ENCODE measurements around the gene FNDC3B. TPM values are rescaled to one million over a fixed set of nuclear protein-coding genes. Genes with fewer than 3 reads are reported as not detected.

FNDC3B gene
- total RNA-seq, 2 donors from 2014 or later = 27.0 to 41.6 TPM

- Mint-ChIP-seq H3K4me3 (no peak overlapping the region), H3K27me3 (peaks cover 10% of the 10 kb centered on the region), H3K36me3 (ENCODE audit: low read depth) (no peaks in the 10 kb centered on the region), H3K4me1 (no peaks in the 10 kb centered on the region), H3K27ac (no peak overlapping the region)
- no peak for DNase-seq
- no peak for ATAC-seq
- no peaks in the 10 kb centered on the region for H3K9me3 ChIP-seq (ENCODE audit: control insufficient read depth, low read length, poor library complexity, severe bottlenecking)
These were observed 25.2 kb upstream of the FNDC3B start for GRCh38 chr3:172014145-172014544.

GRCh38 chr3:172018364-172018763, 21.0 kb upstream of the FNDC3B start:
- Mint-ChIP-seq H3K27ac (no peak overlapping the region), H3K36me3 (ENCODE audit: low read depth) (no peaks in the 10 kb centered on the region)

DNA sequence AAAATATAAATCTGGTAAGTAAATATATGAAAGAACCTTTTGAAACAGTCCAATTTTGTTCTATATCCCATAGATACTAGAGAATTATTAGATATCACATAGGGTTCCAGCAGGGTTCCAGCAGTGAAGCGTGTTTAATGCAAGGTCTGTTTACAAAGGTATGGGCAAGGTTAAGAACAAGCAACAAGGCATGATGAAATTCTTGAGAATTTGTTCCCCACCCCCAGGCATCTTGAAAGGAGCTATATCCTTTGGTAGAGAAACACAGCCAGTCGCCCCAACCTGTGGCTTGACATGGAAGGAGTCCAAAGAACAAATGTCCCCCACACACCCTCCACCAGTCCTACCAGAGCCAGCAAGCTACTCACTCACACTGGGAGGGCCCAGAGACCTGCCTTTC, 18.6 kb upstream of the FNDC3B start:
- Mint-ChIP-seq H3K27me3 (no peaks in the 10 kb centered on the region), H3K4me1 (no peaks in the 10 kb centered on the region), H3K27ac (no peak overlapping the region)

More at GRCh38 chr3:172018364-172018763, 21.0 kb upstream of the FNDC3B start:
- DNase-seq (no peak), ATAC-seq (no peak)
- Mint-ChIP-seq H3K27me3 (peaks cover 10% of the 10 kb centered on the region), H3K4me1 (no peaks in the 10 kb centered on the region), H3K4me3 (no peak overlapping the region)
- no peaks in the 10 kb centered on the region for H3K9me3 ChIP-seq (ENCODE audit: control insufficient read depth, low read length, poor library complexity, severe bottlenecking)

GRCh38 chr3:172021164-172021563, 18.2 kb upstream of the FNDC3B start:
- Mint-ChIP-seq H3K4me1 (no peaks in the 10 kb centered on the region), H3K4me3 (no peak overlapping the region), H3K36me3 (ENCODE audit: low read depth) (no peaks in the 10 kb centered on the region), H3K27ac (no peak overlapping the region), H3K27me3 (no peaks in the 10 kb centered on the region)
- H3K9me3 ChIP-seq (ENCODE audit: control insufficient read depth, low read length, poor library complexity, severe bottlenecking) = no peaks in the 10 kb centered on the region
- ATAC-seq (no peak), DNase-seq (no peak)

More for the DNA sequence above, 18.6 kb upstream of the FNDC3B start:
- no peak for ATAC-seq
- H3K9me3 ChIP-seq (ENCODE audit: control insufficient read depth, low read length, poor library complexity, severe bottlenecking) = no peaks in the 10 kb centered on the region
- H3K4me3 Mint-ChIP-seq = no peak overlapping the region
- H3K36me3 Mint-ChIP-seq (ENCODE audit: low read depth) = no peaks in the 10 kb centered on the region
- no peak for DNase-seq

DNA sequence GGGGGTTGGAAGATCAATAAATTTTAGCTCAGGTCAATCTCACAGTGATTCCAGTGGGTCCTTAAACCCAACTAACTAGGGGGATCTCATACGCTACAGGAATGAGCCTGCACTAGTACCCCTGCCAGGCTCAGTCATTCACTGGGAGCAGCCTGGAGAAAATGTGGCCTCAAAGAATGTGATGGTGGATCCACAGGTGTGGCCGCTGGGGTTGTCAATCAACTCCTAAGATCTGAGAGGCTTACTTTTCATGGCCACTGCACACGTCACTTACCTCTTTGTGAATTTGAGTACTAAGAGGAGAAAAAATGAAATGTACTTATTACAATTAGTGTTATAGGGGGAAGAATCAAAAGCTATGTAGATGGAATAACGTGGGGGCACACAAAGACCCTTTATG, 17.5 kb upstream of the FNDC3B start:
- H3K9me3 ChIP-seq (ENCODE audit: control insufficient read depth, low read length, poor library complexity, severe bottlenecking) = no peaks in the 10 kb centered on the region
- Mint-ChIP-seq H3K4me1 (no peaks in the 10 kb centered on the region), H3K27me3 (no peaks in the 10 kb centered on the region), H3K36me3 (ENCODE audit: low read depth) (no peaks in the 10 kb centered on the region), H3K27ac (no peak overlapping the region), H3K4me3 (no peak overlapping the region)
- DNase-seq (no peak), ATAC-seq (no peak)

DNA sequence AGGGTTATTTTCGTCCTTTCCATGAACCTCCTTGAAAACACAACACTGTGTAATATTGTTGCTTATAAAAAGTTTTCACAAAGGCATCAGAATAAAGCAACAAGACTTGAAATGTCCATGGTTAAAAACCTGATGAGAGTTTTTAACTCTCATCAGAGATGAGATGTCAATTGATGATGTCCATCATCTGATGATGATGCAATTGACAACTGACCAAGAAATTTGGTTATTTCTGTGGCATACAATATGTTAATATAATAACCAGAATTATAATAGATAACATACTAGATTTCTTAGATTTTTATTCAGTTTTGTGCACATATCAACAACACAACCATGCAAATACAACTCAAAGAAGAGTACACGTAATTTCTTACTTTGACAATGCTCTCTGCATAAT, 15.5 kb upstream of the FNDC3B start:
- H3K4me1 Mint-ChIP-seq = no peaks in the 10 kb centered on the region
- H3K27ac Mint-ChIP-seq = no peak overlapping the region
- DNase-seq (no peak), ATAC-seq (no peak)
- peaks cover 9% of the 10 kb centered on the region for H3K27me3 Mint-ChIP-seq
- H3K4me3 Mint-ChIP-seq = no peak overlapping the region
- H3K36me3 Mint-ChIP-seq (ENCODE audit: low read depth) = no peaks in the 10 kb centered on the region
- no peaks in the 10 kb centered on the region for H3K9me3 ChIP-seq (ENCODE audit: control insufficient read depth, low read length, poor library complexity, severe bottlenecking)

GRCh38 chr3:172024679-172025078, 14.7 kb upstream of the FNDC3B start:
- no peaks in the 10 kb centered on the region for H3K9me3 ChIP-seq (ENCODE audit: control insufficient read depth, low read length, poor library complexity, severe bottlenecking)
- Mint-ChIP-seq H3K27me3 (peaks cover 9% of the 10 kb centered on the region), H3K4me3 (no peak overlapping the region), H3K4me1 (no peaks in the 10 kb centered on the region), H3K36me3 (ENCODE audit: low read depth) (no peaks in the 10 kb centered on the region), H3K27ac (no peak overlapping the region)
- ATAC-seq = no peak
- no peak for DNase-seq

GRCh38 chr3:172029425-172030098, 9.8 kb upstream of the FNDC3B start:
- Mint-ChIP-seq H3K27me3 (peaks cover 9% of the 10 kb centered on the region), H3K36me3 (ENCODE audit: low read depth) (no peaks in the 10 kb centered on the region), H3K4me1 (no peaks in the 10 kb centered on the region), H3K4me3 (no peak overlapping the region), H3K27ac (no peak overlapping the region)
- H3K9me3 ChIP-seq (ENCODE audit: control insufficient read depth, low read length, poor library complexity, severe bottlenecking) = no peaks in the 10 kb centered on the region
- no peak for ATAC-seq
- no peak for DNase-seq

DNA sequence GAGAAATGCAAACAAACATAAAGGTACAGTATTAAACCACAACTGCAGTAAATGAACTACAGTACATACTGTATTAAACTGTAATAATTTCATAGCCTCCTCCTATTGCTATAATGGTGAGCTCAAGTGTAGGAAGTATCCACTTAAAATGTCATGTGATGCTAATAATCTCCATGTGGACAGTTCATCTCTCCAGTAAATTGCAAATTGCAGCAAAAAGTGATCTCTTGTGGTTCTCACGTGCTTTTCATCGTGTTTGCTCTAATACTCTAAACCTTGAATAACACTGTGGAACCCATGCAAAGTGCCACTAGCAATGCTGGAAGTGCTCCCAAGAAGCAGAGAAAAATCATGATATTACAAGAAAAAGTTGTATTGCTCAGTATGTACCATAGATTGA, 9.2 kb upstream of the FNDC3B start:
- DNase-seq (no peak), ATAC-seq (no peak)
- Mint-ChIP-seq H3K4me3 (no peak overlapping the region), H3K4me1 (peaks cover 5% of the 10 kb centered on the region), H3K36me3 (ENCODE audit: low read depth) (no peaks in the 10 kb centered on the region), H3K27ac (no peak overlapping the region), H3K27me3 (peaks cover 9% of the 10 kb centered on the region)
- H3K9me3 ChIP-seq (ENCODE audit: control insufficient read depth, low read length, poor library complexity, severe bottlenecking) = no peaks in the 10 kb centered on the region

DNA sequence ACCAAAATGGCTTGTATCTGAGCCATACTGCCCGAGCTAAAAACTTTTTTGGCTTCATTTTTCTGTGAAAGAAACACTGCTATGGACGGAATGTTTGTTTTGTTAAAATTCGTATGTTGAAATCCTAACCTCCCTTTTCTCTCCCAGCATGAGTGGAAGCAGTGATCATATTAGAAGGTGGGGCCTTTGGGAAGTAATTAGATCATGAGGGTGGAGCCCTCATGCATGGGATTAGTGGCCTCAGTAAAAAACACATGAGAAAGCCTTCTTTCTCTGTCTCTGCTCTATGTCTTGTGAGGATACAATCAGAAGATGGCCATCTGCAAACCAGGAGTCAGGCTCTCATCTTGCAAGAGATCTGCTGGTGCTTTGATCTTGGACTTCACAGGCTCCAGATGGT, 7.4 kb upstream of the FNDC3B start:
- DNase-seq = no peak
- Mint-ChIP-seq H3K27me3 (peaks cover 9% of the 10 kb centered on the region), H3K36me3 (ENCODE audit: low read depth) (no peaks in the 10 kb centered on the region), H3K4me1 (peaks cover 6% of the 10 kb centered on the region), H3K4me3 (no peak overlapping the region), H3K27ac (no peak overlapping the region)
- no peak for ATAC-seq
- H3K9me3 ChIP-seq (ENCODE audit: control insufficient read depth, low read length, poor library complexity, severe bottlenecking) = no peaks in the 10 kb centered on the region

DNA sequence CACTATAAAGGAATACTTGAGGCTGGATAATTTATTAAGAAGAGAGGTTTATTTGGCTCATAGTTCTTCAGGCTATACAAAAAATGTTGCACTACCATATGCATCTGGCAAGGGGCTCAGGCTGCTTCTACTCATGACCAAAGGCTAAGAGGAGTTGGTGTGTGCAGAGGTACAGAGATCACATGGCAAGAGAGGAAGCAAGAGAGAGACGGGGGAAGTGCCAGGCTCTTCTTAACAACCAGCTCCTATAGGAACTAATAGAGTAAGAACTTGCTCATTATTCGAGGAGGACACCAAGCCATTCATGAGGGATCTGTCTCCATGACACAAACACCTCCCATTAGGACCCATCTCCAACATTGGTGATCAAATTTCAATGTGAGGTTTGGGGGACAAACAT, 6.0 kb upstream of the FNDC3B start:
- Mint-ChIP-seq H3K27ac (no peak overlapping the region), H3K36me3 (ENCODE audit: low read depth) (no peaks in the 10 kb centered on the region), H3K4me1 (peaks cover 8% of the 10 kb centered on the region), H3K4me3 (no peak overlapping the region), H3K27me3 (no peaks in the 10 kb centered on the region)
- no peaks in the 10 kb centered on the region for H3K9me3 ChIP-seq (ENCODE audit: control insufficient read depth, low read length, poor library complexity, severe bottlenecking)
- no peak for DNase-seq
- no peak for ATAC-seq

DNA sequence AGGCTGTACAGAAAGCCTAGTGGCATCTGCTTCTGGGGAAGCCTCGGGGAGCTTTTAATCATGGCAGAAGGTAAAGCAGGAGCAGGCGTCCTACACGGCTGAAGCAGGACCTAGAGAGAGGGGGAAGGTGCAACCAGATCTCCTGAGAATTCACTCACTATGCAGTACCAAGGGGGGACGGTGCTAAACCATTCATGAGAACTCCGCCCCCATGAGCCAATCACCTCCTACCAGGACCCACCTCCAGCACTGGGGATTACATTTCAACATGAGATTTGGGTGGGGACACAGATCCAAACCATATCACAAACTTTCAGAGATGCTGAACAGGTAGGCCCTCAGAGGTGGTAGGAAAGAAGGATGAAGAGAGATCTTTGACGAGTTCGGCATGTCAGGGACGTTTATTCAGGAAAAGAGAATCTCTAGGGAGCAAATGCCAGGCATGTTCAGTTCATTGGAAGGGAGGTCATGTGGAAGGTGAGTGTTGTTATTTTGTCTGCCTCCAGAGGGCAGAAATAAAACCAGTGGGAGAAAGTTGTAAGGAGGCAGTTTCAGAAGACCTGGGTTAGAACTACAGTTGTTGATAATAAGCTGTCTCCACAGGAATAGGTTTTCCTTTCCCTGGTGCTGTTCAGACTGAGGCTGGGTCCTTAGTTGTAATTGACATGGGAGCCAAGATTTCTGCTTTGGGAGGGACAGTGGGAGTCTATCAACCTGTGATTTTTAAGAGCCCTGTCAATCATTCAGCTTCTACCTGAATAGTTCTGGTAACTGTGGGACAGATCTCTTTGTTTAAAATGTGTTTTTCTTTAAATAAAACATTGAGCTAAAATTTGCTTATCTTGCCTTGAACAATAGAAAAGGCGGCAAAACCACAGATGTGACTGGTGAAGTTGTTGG, 4.3 kb upstream of the FNDC3B start:
- peaks cover 14% of the 10 kb centered on the region for H3K4me1 Mint-ChIP-seq
- H3K27me3 Mint-ChIP-seq = no peaks in the 10 kb centered on the region
- ATAC-seq (no peak), DNase-seq (peak in 1 of 3 donors; percentile 14)
- no peaks in the 10 kb centered on the region for H3K9me3 ChIP-seq (ENCODE audit: control insufficient read depth, low read length, poor library complexity, severe bottlenecking)
- H3K27ac Mint-ChIP-seq = no peak overlapping the region
- no peak overlapping the region for H3K4me3 Mint-ChIP-seq
- H3K36me3 Mint-ChIP-seq (ENCODE audit: low read depth) = peaks cover 2% of the 10 kb centered on the region

DNA sequence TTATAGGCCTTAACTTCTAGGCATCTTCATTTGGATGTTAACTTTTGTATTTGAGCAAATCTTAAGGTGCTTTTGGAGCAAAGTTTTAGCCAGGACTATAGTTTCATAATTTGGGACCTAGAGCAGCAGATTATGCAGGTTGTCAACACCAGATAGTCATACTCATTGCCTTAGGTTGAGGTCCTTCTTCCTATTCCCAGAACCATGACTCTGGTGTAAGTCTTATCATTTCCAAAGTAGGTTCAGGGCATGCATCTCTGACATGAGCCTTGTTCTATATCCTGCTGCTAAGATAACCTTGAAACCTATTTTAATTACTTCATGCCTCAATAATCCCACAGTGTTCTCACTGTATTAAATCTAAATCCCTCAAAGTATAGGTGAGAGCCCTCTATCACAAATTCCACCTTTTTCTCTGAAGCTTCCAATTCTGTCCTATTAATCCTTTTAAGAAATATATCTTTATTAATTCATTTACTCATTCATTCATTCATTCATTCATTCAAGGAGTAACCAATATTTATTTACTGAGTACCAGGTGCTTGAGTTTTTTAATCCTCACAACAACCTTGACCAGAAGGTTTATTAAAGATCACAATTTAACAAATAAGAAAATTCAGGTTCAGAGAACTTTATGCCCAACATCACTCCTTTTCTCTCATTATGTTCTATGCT, 2.7 kb upstream of the FNDC3B start:
- Mint-ChIP-seq H3K4me1 (peaks cover 20% of the 10 kb centered on the region), H3K4me3 (no peak overlapping the region), H3K27me3 (no peaks in the 10 kb centered on the region), H3K36me3 (ENCODE audit: low read depth) (peaks cover 2% of the 10 kb centered on the region), H3K27ac (no peak overlapping the region)
- no peaks in the 10 kb centered on the region for H3K9me3 ChIP-seq (ENCODE audit: control insufficient read depth, low read length, poor library complexity, severe bottlenecking)
- no peak for ATAC-seq
- DNase-seq = no peak
